NCI-H460 (cell line): ENCODE data around the gene FBXO27. TPM values are rescaled to one million over a fixed set of nuclear protein-coding genes. Genes with fewer than 3 reads are reported as not detected.
"Not testable (repeated sequence)": the region's sequence is repeated elsewhere in the genome, so short reads cannot be mapped to it uniquely, and the experiment has no call there.

Source experiments
- DNase-seq: peaks from one replicate; pipeline ENCODE4 v3.0.0-alpha.2; 2016; ENCODE audit warnings: low read depth; ENCODE audit errors: extremely low read depth
- total RNA-seq: library from RNA; depleted of rRNA; stranded (reverse); fragments of >200 nt; shearing (Covaris generic); gene quantifications from 2 replicates; pipeline ENCODE4 v1.2.3, GENCODE V29; 2014

The FBXO27 gene
- total RNA-seq, 1 experiment from 2014 or later: 0.59 TPM

GRCh38 chr19:39045506-39045905 lies 13.2 kb upstream of the FBXO27 start:
- DNase-seq: no peak

- peak; percentile 27 for DNase-seq
These were observed 5.7 kb upstream of the FBXO27 start for GRCh38 chr19:39038098-39038497.

DNA sequence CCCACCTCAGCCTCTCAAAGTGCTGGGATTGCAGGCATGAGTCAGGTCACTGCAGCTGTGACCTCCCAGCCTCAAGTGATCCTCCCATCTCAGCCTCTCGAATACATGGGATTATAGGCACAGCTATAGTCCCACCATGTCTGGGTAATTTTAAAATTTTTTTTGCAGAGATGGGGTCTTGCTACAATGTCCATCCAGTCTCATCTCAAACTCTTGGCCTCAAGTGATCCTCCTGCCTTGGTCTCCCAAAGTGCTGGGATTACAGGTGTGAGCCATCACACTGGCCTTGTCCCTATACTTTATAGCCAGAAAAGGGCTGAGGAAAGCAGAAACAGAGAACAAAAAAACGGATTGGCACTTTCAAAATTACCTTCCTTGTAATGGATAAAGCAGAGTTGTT lies 4.8 kb upstream of the FBXO27 start:
- DNase-seq: no peak

- no peak for DNase-seq
These were observed 4.2 kb upstream of the FBXO27 start for GRCh38 chr19:39036581-39036980.

DNA sequence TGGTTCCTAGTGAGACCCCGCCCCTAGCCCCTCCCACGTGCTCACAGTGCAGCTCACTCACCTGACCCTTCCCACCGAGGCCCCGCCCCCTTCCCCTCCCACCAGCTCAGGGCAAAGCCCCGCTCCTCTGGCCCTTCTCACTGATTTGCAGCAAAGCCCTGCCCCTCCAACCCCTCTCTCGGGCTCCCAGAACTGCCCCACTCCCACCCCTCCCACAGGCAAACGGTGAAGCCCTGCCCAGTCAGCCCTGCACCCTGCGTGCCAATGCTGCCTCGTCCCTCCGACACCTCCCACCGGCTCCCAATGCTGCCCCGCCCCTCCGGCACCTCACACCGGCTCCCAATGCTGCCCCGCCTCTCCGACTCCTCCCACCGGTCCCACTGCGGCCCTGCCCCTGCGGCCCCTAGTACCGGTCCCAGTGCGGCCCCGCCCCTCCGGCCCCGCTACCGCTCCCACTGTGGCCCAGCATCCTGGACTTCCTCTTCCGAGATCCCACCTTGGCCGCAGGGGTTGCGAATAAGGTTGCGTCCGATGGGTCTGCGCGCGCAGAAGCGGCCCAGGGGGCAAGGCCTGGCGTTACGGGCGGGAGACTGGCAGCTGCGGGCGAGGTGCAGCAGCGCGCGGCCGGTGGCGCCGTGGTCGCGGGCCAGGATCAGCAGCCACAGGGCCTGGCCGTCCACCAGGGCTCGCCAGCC lies 834 bp downstream of the FBXO27 start:
- DNase-seq: peak; percentile 72

DNA sequence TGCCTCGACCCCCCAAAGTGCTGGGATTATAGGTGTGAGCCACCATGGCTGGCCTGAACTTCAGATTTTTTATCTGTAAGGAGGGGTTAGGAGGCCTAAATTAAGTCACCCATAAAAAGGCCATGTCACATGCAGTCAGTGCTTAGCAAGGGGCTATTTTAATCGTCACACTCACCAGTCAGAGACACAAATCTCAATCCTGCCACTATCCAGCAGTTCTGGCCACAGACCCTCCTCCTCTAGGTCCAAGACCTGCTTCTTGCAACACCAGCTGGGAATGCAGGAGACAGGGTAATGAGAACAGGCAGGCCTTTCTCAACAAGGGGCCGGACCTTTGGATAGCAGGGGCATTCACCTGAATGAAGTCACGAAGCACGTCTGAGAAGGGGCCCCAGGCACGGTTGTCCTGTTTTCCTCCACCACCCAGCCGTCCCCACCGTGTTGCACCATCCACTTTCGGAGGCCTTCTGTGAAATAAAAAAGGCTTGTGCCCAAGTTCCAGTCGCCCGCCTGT lies 1.4 kb downstream of the FBXO27 start:
- no peak for DNase-seq

DNA sequence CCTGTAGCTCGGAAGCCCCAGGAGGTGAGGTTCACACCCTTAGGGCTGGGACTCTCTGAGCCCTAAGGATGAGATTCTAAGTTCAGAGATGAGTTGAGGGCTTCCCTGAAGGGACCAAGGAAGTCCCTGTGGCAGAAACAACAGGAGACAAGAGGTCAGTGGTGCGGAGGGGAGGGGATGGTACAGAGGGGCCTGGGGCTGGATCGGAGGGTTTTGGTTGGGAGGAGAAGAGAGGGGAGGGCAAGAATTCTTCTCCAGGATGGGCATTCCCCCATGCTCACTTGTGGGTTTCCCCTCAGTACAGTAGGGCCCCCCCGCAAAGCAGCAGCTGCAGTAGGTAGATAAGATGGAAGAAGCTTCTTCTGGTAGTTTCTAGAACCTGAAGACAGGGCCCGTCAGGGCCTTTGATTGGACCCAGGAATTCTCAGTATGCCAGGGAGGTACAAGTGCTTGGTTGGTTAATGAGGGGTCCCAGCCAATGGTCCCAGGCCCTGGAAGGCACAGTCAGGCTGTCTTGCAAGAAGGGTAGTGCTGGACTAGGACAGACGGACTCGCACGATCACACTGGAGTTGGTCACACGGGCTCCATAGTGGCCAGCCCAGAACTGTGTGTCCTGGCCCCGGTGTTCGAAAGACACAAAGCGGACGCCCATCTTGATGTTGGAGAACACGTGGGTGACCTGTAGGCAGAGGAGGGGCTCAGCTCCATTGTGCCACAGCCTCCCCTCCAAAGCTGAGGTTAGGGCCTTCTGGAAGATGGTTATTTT lies 7.3 kb downstream of the FBXO27 start:
- no peak for DNase-seq

DNA sequence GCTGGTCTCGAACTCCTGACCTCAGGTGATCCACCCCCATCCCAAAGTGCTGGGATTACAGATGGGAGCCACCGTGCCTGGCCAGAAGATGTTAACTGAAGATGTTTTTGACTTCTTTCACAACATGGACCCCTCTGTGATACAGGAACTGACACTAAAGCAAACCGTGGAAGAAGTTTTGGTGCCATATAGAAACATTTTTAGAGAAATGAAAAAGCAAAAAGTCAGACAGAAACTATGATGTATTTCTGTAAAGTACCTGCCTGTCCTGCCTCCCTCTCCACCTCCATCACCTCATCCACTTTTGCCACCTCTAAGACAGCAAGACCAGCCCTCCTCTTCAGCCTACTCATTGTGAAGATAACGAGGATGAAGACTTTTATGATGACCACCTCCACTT lies 11.3 kb downstream of the FBXO27 start:
- DNase-seq: no peak

DNA sequence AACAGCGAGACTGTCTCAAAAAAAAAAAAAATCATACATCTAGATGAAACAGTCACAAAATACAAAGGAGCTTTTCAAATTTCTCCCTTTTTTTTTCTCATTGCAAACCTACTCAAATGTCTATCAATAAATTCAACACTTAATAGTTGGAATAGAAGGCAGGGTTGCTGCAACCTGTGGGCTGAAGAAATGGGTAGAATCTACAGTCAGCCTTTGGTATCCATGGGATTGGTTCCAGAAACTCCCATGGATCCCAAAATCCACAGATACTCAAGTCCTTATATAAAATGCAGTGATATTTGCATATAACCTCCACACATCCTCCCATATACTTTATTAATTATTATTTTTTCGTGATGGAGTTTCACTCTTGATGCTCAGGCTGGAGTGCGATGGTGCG lies 14.7 kb downstream of the FBXO27 start:
- DNase-seq: no peak

GRCh38 chr19:39017026-39017425 lies 15.3 kb downstream of the FBXO27 start:
- no peak for DNase-seq

DNA sequence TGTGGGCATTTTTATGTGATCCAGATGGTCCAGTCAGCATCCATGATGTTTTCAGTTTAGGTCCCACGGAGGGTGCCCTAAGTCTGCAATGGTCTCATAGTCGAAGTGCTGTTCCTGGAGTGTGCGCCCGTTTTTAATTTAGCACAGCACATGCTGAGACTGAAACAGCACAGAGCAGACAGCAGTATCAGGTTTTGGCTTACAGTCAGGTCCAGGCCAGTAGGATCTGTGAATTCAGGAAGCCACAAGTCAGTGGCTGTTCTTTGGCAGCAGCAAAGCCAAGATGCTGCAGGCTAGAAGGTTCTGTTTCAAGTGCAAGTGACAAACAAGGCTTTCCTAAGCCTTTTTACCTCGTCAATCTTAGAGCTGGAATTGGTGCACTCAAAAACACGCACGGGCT lies 18.3 kb downstream of the FBXO27 start:
- no peak for DNase-seq

DNA sequence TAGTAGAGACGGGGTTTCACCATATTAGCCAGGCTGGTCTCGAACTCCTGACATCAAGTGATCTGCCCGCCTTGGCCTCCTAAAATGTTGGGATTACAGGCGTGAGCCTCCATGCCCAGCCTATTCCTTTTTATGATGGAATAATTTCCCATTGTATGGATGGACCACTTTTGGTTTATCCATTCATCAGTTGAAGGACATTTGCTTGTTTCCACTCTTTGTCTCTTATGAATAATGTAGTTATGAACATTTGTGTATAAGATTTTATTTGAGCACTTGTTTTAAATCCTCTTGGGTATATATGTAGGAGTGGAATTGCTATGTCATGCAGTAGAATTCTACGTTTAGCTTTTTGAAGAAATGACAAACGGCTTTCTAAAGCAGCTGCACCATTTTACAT lies 23.3 kb downstream of the FBXO27 start:
- no peak for DNase-seq

DNA sequence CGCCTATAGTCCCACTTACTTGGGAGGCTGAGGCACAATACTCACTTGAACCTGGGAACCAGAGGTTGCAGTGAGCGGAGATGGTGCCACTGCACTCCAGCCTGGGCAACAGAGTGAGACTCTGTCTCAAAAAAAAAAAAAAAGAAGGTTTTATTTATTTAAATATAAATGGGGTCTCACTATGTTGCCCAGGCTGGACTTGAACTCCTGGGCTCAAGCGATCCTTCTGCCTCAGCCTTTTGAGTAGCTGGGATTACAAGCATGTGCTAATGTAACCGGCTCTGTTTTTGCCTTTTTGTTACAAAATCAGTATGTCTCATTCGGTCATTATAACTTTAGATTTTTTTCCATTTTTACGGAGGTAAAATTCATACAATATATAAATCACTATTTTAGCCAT lies 24.2 kb downstream of the FBXO27 start:
- no peak for DNase-seq

DNA sequence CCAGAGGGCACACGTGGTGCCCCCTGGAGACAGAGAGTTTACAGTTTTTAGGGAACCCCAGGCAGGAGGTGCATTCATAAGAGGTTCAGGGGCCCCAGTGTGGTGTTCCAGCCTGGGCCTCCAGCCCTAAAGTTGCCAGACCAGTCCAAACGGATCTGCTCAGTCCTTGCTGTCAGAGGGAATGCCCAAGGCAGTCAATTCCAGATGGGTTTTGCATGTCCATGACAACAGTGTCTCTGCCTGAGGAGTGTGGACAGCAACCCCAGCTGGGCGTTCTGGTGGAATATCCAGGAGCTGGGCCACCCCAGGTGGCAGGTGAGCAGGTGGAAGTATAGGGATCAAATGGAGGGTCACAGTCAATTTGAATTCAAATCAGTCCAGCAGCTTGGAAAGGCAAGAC lies 25.3 kb downstream of the FBXO27 start:
- DNase-seq: no peak

GRCh38 chr19:39004403-39004802 lies 27.9 kb downstream of the FBXO27 start:
- DNase-seq: no peak

DNA sequence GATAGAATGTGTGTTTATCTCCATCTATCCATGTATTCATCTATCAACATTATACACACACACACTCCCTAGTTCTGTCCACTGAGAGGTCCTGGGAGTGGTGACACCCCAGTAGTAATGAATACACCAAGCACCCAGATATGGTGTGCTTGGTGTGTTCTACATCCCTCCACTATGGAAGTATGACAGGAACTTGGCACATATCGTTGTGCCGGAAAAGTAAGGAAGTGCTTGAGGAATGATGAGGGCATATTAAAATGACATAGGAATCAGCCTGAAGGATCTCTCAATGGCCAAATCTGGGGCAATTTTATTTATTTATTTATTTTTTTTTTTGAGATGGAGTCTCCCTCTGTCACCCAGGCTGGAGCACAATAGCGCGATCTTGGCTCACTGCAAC lies 28.6 kb downstream of the FBXO27 start:
- no peak for DNase-seq

- no peak for DNase-seq
These were observed 29.2 kb downstream of the FBXO27 start for GRCh38 chr19:39003188-39003587.

DNA sequence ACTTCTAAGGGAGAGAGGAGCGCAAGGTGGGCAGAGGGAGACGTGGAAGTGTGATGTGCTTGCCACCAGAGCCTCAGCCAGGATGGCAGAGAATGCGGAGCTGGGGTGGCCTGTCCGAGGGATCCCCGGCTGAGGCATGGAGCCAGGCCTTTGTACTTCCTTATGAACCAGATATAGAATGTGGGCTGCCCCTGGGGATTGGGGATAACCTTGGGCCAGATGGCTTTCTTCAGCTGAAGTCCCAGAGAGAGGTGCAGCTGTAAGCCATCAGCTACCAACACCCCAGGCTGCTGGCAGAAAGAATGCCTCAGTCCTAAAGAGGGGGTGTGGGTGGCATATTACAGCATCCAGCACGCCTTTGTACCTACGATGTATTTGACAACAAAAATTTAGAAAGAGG lies 31.3 kb downstream of the FBXO27 start:
- DNase-seq: no peak

DNA sequence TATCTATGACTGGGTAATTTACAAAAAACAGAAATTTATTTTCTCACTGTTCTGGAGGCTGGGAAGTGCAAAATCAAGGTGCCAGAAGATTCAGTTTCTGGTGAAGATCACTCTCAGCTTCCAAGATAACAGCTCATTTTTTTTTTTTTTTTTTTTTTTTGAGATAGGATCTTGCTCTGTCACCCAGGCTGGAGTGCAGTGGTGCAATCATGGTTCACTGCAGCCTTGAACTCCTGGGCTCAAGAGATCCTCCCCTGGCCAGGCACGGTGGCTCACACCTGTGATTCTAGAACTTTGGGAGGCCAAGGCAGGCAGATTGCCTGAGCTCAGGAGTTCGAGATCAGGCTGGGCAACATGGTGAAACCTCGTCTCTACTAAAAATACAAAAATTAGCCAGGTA lies 34.8 kb downstream of the FBXO27 start:
- DNase-seq: not testable (repeated sequence)

DNA sequence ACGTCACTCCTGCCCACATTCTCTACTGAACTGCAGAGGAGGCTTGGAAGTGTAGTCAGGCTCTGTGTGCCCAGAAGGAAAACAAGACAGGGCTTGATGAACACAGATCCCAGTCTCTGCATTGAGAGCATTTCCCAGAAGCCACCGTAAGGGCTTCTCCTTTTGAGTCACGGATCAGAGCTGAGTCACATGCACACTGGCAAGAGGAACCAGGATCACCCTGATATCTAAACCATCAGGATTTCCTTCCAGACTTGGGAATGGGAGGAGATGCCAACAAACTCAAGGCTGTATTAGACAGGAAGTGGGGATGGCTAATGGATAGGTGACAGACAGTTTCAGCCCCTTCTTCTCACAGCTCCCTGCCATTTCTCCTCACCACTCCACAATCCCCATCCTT lies 39.1 kb downstream of the FBXO27 start:
- no peak for DNase-seq

- no peak for DNase-seq
These were observed 41.2 kb downstream of the FBXO27 start for GRCh38 chr19:38990949-38991697.
